Keratinocyte (primary cell): Measurements from ENCODE around the gene AUNIP. TPM values are rescaled to one million over a fixed set of nuclear protein-coding genes. Genes with fewer than 3 reads are reported as not detected.

ENCODE experiments used
- DNase-seq: peaks from one replicate; pipeline ENCODE4 v3.0.0-alpha.2; 2011; ENCODE audit warnings: low read depth, missing footprints, low spot score
- FAIRE-seq: peaks from 2 replicates; lab custom pipeline; 2011; peaks lifted over from hg19 to GRCh38; lab: Jason Lieb, UNC
- H2AFZ ChIP-seq: 2 replicates; pipeline ENCODE4 v1.6.0; 2012; ENCODE audit warnings: low read length, control low read depth, inconsistent platforms; ENCODE audit not compliant: control insufficient read depth
- H3K27ac ChIP-seq: 2 replicates; pipeline ENCODE4 v1.5.1; 2011; ENCODE audit warnings: low read length; ENCODE audit not compliant: control insufficient read depth, insufficient read depth
- H3K27me3 ChIP-seq: 3 replicates; pipeline ENCODE4 v1.6.0; 2011; ENCODE audit warnings: low read length; ENCODE audit not compliant: control insufficient read depth, insufficient read depth; ENCODE audit errors: extremely low read depth
- H3K36me3 ChIP-seq, 2 experiments: 2 replicates in 1 of 2; 3 replicates in 1 of 2; pipeline ENCODE4 v1.5.1; 2011; ENCODE audit warnings: low read length in 2 of 2, mild to moderate bottlenecking in 1 of 2; ENCODE audit not compliant: control insufficient read depth in 2 of 2, insufficient read depth in 2 of 2; ENCODE audit errors: extremely low read depth in 1 of 2
- H3K4me1 ChIP-seq: 3 replicates; pipeline ENCODE4 v1.5.1; 2011; ENCODE audit warnings: low read length; ENCODE audit not compliant: control insufficient read depth, insufficient read depth; ENCODE audit errors: extremely low read depth
- H3K4me2 ChIP-seq: 3 replicates; pipeline ENCODE4 v1.6.0; 2011; ENCODE audit warnings: low read depth, low read length; ENCODE audit not compliant: control insufficient read depth, insufficient read depth; ENCODE audit errors: extremely low read depth
- H3K4me3 ChIP-seq, 3 experiments: fragments of 200-600 bp in 1 of 3; sonication (generic) in 1 of 3; 2 replicates in 2 of 3; 3 replicates in 1 of 3; pipeline ENCODE4 v1.5.1; 2011 to 2016; ENCODE audit warnings: low read length in 3 of 3, mild to moderate bottlenecking in 3 of 3, control low read depth in 2 of 3, inconsistent platforms in 1 of 3, low read depth in 1 of 3, mixed read lengths in 1 of 3, mixed run types in 1 of 3, moderate library complexity in 1 of 3; ENCODE audit not compliant: control insufficient read depth in 2 of 3, insufficient read depth in 2 of 3; ENCODE audit errors: extremely low read depth in 1 of 3
- H3K79me2 ChIP-seq: 2 replicates; pipeline ENCODE4 v1.6.0; 2012; ENCODE audit warnings: low read length; ENCODE audit not compliant: control insufficient read depth, insufficient read depth
- H3K9ac ChIP-seq: 3 replicates; pipeline ENCODE4 v1.6.0; 2011; ENCODE audit warnings: low read length; ENCODE audit not compliant: control insufficient read depth, insufficient read depth; ENCODE audit errors: extremely low read depth
- H3K9me1 ChIP-seq: 3 replicates; pipeline ENCODE4 v1.6.0; 2011; ENCODE audit warnings: low read length; ENCODE audit not compliant: control insufficient read depth, insufficient read depth; ENCODE audit errors: extremely low read depth
- H3K9me3 ChIP-seq: 2 replicates; pipeline ENCODE4 v1.5.1; 2012; ENCODE audit warnings: low read depth, low read length; ENCODE audit not compliant: control insufficient read depth
- H4K20me1 ChIP-seq: 3 replicates; pipeline ENCODE4 v1.6.0; 2011; ENCODE audit warnings: low read length; ENCODE audit not compliant: control insufficient read depth, insufficient read depth; ENCODE audit errors: extremely low read depth
- EZH2 ChIP-seq: IDR thresholded peaks from one replicate; pipeline ENCODE4 v1.6.1; 2012; ENCODE audit warnings: inconsistent platforms, mild to moderate bottlenecking, low read length, moderate library complexity
- dilution Hi-C: fragments of 300-500 bp; cut with MboI; formaldehyde crosslinking; loops from one replicate; pipeline ENCODE4 v1.7.0; 2020; ENCODE audit warnings: low sequenced_read_pairs; ENCODE audit not compliant: extremely low pct_ligation_motif_present
- polyA plus RNA-seq, 5 experiments: library from polyadenylated mRNA; depleted of rRNA in 3 of 5; stranded (reverse) in 3 of 5; stranded (forward) in 1 of 5; unstranded in 1 of 5; fragments of >200 nt; gene quantifications; 1 replicate in 1 of 5; 2 replicates in 3 of 5; 3 replicates in 1 of 5; pipeline versions ENCODE4 v1.2.1 to v1.2.3, GENCODE V29; 2011 to 2012; ENCODE audit warnings: missing spikeins in 2 of 5, low read depth in 1 of 5, low replicate concordance in 1 of 5
- TF ChIP-seq, protein P1 (sequence below), 3 experiments: IDR thresholded peaks in 1 of 3; conservative IDR thresholded peaks in 1 of 3; optimal IDR thresholded peaks in 1 of 3; 2 replicates in 2 of 3; 3 replicates in 1 of 3; pipeline versions ENCODE3 to v1.5.1; 2011; ENCODE audit warnings: low read length in 3 of 3, mild to moderate bottlenecking in 3 of 3, moderate library complexity in 2 of 3, control low read depth in 1 of 3, inconsistent platforms in 1 of 3; ENCODE audit not compliant: insufficient read depth in 2 of 3; ENCODE audit errors: extremely low read depth in 1 of 3

The AUNIP gene
- polyA plus RNA-seq, 1 donor (not counting 4 experiments of a cell fraction or from before 2014, with no cell fraction given) = 9.3 TPM

DNA sequence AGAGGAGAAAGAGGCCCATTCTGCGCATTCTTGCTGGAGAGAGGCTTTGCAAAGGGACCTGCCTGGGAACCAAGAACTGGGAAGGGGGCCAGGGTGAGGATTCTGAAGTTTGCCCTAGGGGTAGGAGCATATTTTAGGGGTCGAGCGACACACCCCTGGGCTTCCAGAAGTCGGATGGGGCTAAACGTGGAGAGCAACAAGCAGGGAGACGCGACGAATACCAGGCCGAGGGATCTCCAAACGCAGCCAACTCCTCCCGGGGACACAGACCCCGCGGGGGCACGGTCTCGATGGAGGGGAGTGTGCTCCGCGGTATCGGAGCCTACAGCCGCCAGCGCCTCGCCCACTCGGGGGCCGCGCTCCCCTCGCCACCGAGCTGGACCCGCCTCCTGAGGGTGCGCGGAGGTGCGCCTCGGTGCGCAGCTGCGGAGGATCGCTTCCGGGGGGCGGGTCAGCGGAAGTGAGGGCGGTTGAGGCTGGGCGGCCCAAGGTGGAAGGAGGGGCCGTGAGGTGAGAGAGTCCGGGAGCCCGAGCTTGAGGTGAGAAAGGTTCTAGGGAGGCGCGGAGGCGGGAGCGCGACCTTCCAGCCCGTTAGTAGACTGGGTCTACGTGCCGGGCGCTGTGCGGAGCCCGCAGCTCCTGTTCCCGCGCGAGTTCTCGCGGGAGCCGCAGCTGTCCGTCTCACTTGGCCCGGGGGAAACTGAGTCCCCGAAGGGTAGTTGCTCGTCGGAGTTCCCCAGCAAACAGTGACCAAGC lies 39.6 kb downstream of the AUNIP start, which contains the start of gene MTFR1L:
Gene MTFR1L, plus strand, starts transcription at position 464 of the 756 bp plus-strand sequence. CDS start 3,151 bp downstream, outside the sequence.
- Histone ChIP-seq H3K4me3 (peak within 1 kb of the TSS; percentile 69 to 92 (median 72)), H3K9me1 (peaks cover 2% of the 10 kb centered on the region), H4K20me1 (no peaks in the 10 kb centered on the region), H2AFZ (peak within 1 kb of the TSS; percentile 88), H3K27ac (peak within 1 kb of the TSS; percentile 82), H3K36me3 (peaks cover 5 to 7% of the 10 kb centered on the region in 2 experiments), H3K4me1 (peaks cover 33% of the 10 kb centered on the region), H3K4me2 (peak within 1 kb of the TSS; percentile 76), H3K9ac (peak within 1 kb of the TSS; percentile 89), H3K27me3 (no peaks in the 10 kb centered on the region), H3K79me2 (peaks cover 22% of the 10 kb centered on the region), H3K9me3 (no peaks in the 10 kb centered on the region)
- dilution Hi-C loops = no loop called here
- no peak for TF ChIP-seq EZH2
- TF ChIP-seq, protein P1, sequence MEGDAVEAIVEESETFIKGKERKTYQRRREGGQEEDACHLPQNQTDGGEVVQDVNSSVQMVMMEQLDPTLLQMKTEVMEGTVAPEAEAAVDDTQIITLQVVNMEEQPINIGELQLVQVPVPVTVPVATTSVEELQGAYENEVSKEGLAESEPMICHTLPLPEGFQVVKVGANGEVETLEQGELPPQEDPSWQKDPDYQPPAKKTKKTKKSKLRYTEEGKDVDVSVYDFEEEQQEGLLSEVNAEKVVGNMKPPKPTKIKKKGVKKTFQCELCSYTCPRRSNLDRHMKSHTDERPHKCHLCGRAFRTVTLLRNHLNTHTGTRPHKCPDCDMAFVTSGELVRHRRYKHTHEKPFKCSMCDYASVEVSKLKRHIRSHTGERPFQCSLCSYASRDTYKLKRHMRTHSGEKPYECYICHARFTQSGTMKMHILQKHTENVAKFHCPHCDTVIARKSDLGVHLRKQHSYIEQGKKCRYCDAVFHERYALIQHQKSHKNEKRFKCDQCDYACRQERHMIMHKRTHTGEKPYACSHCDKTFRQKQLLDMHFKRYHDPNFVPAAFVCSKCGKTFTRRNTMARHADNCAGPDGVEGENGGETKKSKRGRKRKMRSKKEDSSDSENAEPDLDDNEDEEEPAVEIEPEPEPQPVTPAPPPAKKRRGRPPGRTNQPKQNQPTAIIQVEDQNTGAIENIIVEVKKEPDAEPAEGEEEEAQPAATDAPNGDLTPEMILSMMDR (optimal IDR thresholded peaks at IDR 0.05 in 1 of 3, IDR thresholded peaks at IDR 0.05 in 1 of 3, conservative IDR thresholded peaks at IDR 0.05 in 1 of 3; ENCODE audit: extremely low read depth in 1 of 3, insufficient read depth in 2 of 3, low read length in 3 of 3) = no peak
- FAIRE-seq (no peak), DNase-seq (peak; percentile 75)

DNA sequence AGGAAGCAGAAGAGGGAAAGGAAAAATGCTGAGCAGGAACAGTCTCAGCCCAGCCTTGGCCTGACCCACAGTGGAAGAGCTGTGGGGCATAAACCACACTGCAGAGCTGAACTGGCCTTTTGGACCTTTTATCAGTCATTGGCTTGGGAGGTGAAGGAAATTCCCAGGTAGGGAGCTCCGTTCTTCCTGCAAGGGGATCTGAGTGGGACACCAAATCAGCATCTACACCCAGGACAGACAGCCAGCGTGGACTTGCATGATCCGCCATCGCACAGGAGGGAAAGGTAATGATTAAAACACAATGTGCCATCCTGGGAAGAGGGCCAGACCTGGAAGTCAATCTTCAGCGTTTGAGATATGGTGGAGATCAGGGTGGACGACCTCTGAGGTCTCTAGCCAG lies 40.7 kb downstream of the AUNIP start:
- Histone ChIP-seq H3K4me3 (peak overlapping the region; percentile 69 to 92 (median 72)), H2AFZ (no peak overlapping the region), H3K9me3 (no peaks in the 10 kb centered on the region), H4K20me1 (no peaks in the 10 kb centered on the region), H3K79me2 (peaks cover 22% of the 10 kb centered on the region), H3K9me1 (peaks cover 2% of the 10 kb centered on the region), H3K4me2 (peak overlapping the region; percentile 76), H3K36me3 (peaks cover 2 to 14% of the 10 kb centered on the region in 2 experiments), H3K9ac (peak overlapping the region; percentile 89), H3K4me1 (peaks cover 27% of the 10 kb centered on the region), H3K27ac (no peak overlapping the region), H3K27me3 (no peaks in the 10 kb centered on the region)
- dilution Hi-C loops = no loop called here
- DNase-seq = no peak
- TF ChIP-seq, protein P1 (optimal IDR thresholded peaks at IDR 0.05 in 1 of 3, IDR thresholded peaks at IDR 0.05 in 1 of 3, conservative IDR thresholded peaks at IDR 0.05 in 1 of 3; ENCODE audit: extremely low read depth in 1 of 3, insufficient read depth in 2 of 3, low read length in 3 of 3) = no peak
- no peak for TF ChIP-seq EZH2
- peak; percentile 41 for FAIRE-seq
